WTC11 (cell line): ENCODE results near the gene RALY. TPM values are rescaled to one million over a fixed set of nuclear protein-coding genes. Genes with fewer than 3 reads are reported as not detected.

Source experiments
- ATAC-seq: fragments of 200-7000 bp; cut with Tn5 transposase; 2 replicates; pipeline ENCODE4 v1.10.0; 2021; ENCODE audit warnings: mild to moderate bottlenecking, moderate library complexity
- CTCF ChIA-PET: fragments of 300-600 bp; sonication (Branson Sonifier 250); formaldehyde crosslinking; loops from one replicate; lab custom pipeline; 2021; ENCODE audit warnings: antibody characterized with exemption; lab: Charles Lee
- POLR2A ChIA-PET: fragments of 350-600 bp; sonication (Branson Sonifier 250); formaldehyde crosslinking; loops from one replicate; lab custom pipeline; 2021; ENCODE audit warnings: antibody characterized with exemption; lab: Charles Lee
- DNase-seq: peaks from one replicate; pipeline ENCODE4 v3.0.0; 2021; ENCODE audit warnings: low spot score
- H3K27ac Mint-ChIP-seq: 2 replicates; pipeline ENCODE4 v1.8.0; 2021; ENCODE audit warnings: mixed read lengths
- H3K27me3 Mint-ChIP-seq: 2 replicates; pipeline ENCODE4 v1.8.0; 2021; ENCODE audit warnings: low read depth, mild to moderate bottlenecking, moderate library complexity, mixed read lengths
- H3K36me3 Mint-ChIP-seq: 2 replicates; pipeline ENCODE4 v1.8.0; 2021; ENCODE audit warnings: mixed read lengths
- H3K4me1 Mint-ChIP-seq: 2 replicates; pipeline ENCODE4 v1.8.0; 2022; ENCODE audit warnings: mixed read lengths
- H3K4me3 Mint-ChIP-seq: 2 replicates; pipeline ENCODE4 v1.8.0; 2021; ENCODE audit warnings: mild to moderate bottlenecking, moderate library complexity, mixed read lengths
- H3K9me3 Mint-ChIP-seq: 2 replicates; pipeline ENCODE4 v1.8.0; 2021; ENCODE audit warnings: mixed read lengths
- FOXJ3 ChIP-seq: sonication (generic); formaldehyde crosslinking; IDR thresholded peaks from 2 replicates; pipeline ENCODE4 v1.9.0; 2021; ENCODE audit warnings: missing genetic modification reagents, mild to moderate bottlenecking, borderline replicate concordance
- GRHL2 ChIP-seq: fragments of 250-450 bp; sonication (Bioruptor Pico); IDR thresholded peaks from 2 replicates; pipeline ENCODE4 v1.8.0; 2022; ENCODE audit warnings: mild to moderate bottlenecking, moderate library complexity; ENCODE audit not compliant: insufficient replicate concordance, severe bottlenecking
- MXD4 ChIP-seq: fragments of 250-450 bp; sonication (Bioruptor Pico); IDR thresholded peaks from 2 replicates; pipeline ENCODE4 v1.8.0; 2021; ENCODE audit warnings: mild to moderate bottlenecking, moderate library complexity, borderline replicate concordance
- NFATC4 ChIP-seq: fragments of 250-450 bp; sonication (Bioruptor Pico); IDR thresholded peaks from 2 replicates; pipeline ENCODE4 v1.9.0; 2021; ENCODE audit warnings: mild to moderate bottlenecking
- NFE2L1 ChIP-seq: sonication (generic); formaldehyde crosslinking; IDR thresholded peaks from 2 replicates; pipeline ENCODE4 v1.8.1; 2023; ENCODE audit warnings: missing genetic modification reagents
- NR1H2 ChIP-seq: sonication (generic); formaldehyde crosslinking; IDR thresholded peaks from 2 replicates; pipeline ENCODE4 v1.9.0; 2021; ENCODE audit warnings: mild to moderate bottlenecking, moderate library complexity, missing genetic modification reagents
- OVOL2 ChIP-seq: fragments of 250-450 bp; sonication (Bioruptor Pico); IDR thresholded peaks from 2 replicates; pipeline ENCODE4 v1.9.0; 2021; ENCODE audit warnings: mild to moderate bottlenecking, borderline replicate concordance
- SP1 ChIP-seq: sonication (generic); formaldehyde crosslinking; conservative IDR thresholded peaks from 2 replicates; pipeline ENCODE4 v1.8.1; 2022; ENCODE audit warnings: missing genetic modification reagents
- ZNF232 ChIP-seq: sonication (generic); formaldehyde crosslinking; IDR thresholded peaks from 2 replicates; pipeline ENCODE4 v1.8.0; 2022; ENCODE audit warnings: mild to moderate bottlenecking, missing genetic modification reagents
- ZNF317 ChIP-seq: sonication (generic); formaldehyde crosslinking; IDR thresholded peaks from 2 replicates; pipeline ENCODE4 v1.8.1; 2023; ENCODE audit warnings: low read depth, mild to moderate bottlenecking, moderate library complexity, missing genetic modification reagents, borderline replicate concordance
- total RNA-seq: library from RNA; stranded (reverse); gene quantifications from 3 replicates; pipeline ENCODE4 v1.2.3, GENCODE V29; 2021
- TF ChIP-seq, protein P1 (sequence below): fragments of 250-450 bp; sonication (Bioruptor Pico); IDR thresholded peaks from 2 replicates; pipeline ENCODE4 v1.9.0; 2021; ENCODE audit warnings: moderate library complexity, mild to moderate bottlenecking, inconsistent platforms, borderline replicate concordance
- TF ChIP-seq, protein P2 (sequence below): sonication (generic); formaldehyde crosslinking; IDR thresholded peaks from 2 replicates; pipeline ENCODE4 v1.8.0; 2023; ENCODE audit warnings: missing genetic modification reagents, mild to moderate bottlenecking, borderline replicate concordance
- TF ChIP-seq, protein P3 (sequence below): fragments of 250-450 bp; sonication (Bioruptor Pico); IDR thresholded peaks from 2 replicates; pipeline ENCODE4 v1.9.0; 2021; ENCODE audit warnings: mild to moderate bottlenecking, borderline replicate concordance
- TF ChIP-seq, protein P4 (sequence below): sonication (generic); formaldehyde crosslinking; IDR thresholded peaks from 2 replicates; pipeline ENCODE4 v1.8.1; 2023; ENCODE audit warnings: mild to moderate bottlenecking, missing genetic modification reagents
- TF ChIP-seq, protein P5 (sequence below): fragments of 250-450 bp; sonication (Bioruptor Pico); IDR thresholded peaks from 2 replicates; pipeline ENCODE4 v1.9.0; 2021; ENCODE audit warnings: mild to moderate bottlenecking

Gene RALY
- total RNA-seq, 1 experiment from 2014 or later, result 164 TPM

DNA sequence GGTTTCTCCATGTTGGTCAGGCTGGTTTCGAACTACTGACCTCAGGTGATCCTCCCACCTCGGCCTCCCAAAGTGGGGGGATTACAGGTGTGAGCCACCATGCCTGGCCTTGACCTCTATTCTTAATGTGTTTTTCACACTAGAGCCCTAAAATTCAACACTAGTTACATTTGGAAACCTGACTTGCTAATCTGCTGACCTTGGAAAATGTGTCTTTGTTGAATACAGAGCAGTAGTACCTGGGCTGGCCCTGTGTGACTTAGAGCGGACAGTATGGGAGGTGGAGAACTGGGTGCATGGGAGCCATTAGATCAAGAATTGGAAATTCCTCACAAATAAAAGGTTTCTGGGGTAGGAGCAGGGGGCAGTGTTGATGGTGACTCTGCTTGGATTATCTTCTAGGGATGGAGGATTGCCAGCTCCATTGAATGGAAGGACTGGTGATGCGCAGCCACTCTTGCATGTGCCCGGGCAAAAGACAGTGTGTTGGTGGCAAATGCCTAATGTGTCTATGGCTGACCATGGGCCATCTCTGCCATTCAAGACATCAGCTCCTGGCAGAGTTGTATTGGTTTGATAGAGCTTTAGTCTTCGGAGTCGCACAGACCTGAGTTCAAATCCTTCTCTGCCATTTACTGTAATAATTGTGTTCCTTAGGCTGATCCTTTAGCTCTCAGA is 53.4 kb downstream of the RALY start:
- H3K27ac Mint-ChIP-seq, result no peak overlapping the region
- ATAC-seq (no peak), DNase-seq (no peak)
- H3K36me3 Mint-ChIP-seq, result no peaks in the 10 kb centered on the region
- H3K27me3 Mint-ChIP-seq, result no peaks in the 10 kb centered on the region
- H3K4me1 Mint-ChIP-seq, result peaks cover 49% of the 10 kb centered on the region
- TF ChIP-seq, protein P1, sequence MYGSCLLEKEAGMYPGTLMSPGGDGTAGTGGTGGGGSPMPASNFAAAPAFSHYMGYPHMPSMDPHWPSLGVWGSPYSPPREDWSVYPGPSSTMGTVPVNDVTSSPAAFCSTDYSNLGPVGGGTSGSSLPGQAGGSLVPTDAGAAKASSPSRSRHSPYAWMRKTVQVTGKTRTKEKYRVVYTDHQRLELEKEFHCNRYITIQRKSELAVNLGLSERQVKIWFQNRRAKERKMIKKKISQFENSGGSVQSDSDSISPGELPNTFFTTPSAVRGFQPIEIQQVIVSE (CRISPR knock-in tag), result no peak
- TF ChIP-seq ZNF232 (CRISPR knock-in tag) (no peak), MXD4 (CRISPR knock-in tag) (no peak), NR1H2 (CRISPR knock-in tag) (no peak), NFE2L1 (CRISPR knock-in tag) (no peak), OVOL2 (no peak), ZNF317 (no peak), NFATC4 (CRISPR knock-in tag) (no peak), SP1 (CRISPR knock-in tag) (no peak), GRHL2 (CRISPR knock-in tag) (no peak), FOXJ3 (CRISPR knock-in tag) (no peak)
- TF ChIP-seq, protein P2, sequence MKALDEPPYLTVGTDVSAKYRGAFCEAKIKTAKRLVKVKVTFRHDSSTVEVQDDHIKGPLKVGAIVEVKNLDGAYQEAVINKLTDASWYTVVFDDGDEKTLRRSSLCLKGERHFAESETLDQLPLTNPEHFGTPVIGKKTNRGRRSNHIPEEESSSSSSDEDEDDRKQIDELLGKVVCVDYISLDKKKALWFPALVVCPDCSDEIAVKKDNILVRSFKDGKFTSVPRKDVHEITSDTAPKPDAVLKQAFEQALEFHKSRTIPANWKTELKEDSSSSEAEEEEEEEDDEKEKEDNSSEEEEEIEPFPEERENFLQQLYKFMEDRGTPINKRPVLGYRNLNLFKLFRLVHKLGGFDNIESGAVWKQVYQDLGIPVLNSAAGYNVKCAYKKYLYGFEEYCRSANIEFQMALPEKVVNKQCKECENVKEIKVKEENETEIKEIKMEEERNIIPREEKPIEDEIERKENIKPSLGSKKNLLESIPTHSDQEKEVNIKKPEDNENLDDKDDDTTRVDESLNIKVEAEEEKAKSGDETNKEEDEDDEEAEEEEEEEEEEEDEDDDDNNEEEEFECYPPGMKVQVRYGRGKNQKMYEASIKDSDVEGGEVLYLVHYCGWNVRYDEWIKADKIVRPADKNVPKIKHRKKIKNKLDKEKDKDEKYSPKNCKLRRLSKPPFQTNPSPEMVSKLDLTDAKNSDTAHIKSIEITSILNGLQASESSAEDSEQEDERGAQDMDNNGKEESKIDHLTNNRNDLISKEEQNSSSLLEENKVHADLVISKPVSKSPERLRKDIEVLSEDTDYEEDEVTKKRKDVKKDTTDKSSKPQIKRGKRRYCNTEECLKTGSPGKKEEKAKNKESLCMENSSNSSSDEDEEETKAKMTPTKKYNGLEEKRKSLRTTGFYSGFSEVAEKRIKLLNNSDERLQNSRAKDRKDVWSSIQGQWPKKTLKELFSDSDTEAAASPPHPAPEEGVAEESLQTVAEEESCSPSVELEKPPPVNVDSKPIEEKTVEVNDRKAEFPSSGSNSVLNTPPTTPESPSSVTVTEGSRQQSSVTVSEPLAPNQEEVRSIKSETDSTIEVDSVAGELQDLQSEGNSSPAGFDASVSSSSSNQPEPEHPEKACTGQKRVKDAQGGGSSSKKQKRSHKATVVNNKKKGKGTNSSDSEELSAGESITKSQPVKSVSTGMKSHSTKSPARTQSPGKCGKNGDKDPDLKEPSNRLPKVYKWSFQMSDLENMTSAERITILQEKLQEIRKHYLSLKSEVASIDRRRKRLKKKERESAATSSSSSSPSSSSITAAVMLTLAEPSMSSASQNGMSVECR (CRISPR knock-in tag), result no peak
- TF ChIP-seq, protein P3, sequence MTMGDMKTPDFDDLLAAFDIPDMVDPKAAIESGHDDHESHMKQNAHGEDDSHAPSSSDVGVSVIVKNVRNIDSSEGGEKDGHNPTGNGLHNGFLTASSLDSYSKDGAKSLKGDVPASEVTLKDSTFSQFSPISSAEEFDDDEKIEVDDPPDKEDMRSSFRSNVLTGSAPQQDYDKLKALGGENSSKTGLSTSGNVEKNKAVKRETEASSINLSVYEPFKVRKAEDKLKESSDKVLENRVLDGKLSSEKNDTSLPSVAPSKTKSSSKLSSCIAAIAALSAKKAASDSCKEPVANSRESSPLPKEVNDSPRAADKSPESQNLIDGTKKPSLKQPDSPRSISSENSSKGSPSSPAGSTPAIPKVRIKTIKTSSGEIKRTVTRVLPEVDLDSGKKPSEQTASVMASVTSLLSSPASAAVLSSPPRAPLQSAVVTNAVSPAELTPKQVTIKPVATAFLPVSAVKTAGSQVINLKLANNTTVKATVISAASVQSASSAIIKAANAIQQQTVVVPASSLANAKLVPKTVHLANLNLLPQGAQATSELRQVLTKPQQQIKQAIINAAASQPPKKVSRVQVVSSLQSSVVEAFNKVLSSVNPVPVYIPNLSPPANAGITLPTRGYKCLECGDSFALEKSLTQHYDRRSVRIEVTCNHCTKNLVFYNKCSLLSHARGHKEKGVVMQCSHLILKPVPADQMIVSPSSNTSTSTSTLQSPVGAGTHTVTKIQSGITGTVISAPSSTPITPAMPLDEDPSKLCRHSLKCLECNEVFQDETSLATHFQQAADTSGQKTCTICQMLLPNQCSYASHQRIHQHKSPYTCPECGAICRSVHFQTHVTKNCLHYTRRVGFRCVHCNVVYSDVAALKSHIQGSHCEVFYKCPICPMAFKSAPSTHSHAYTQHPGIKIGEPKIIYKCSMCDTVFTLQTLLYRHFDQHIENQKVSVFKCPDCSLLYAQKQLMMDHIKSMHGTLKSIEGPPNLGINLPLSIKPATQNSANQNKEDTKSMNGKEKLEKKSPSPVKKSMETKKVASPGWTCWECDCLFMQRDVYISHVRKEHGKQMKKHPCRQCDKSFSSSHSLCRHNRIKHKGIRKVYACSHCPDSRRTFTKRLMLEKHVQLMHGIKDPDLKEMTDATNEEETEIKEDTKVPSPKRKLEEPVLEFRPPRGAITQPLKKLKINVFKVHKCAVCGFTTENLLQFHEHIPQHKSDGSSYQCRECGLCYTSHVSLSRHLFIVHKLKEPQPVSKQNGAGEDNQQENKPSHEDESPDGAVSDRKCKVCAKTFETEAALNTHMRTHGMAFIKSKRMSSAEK (CRISPR knock-in tag), result no peak
- TF ChIP-seq, protein P4, sequence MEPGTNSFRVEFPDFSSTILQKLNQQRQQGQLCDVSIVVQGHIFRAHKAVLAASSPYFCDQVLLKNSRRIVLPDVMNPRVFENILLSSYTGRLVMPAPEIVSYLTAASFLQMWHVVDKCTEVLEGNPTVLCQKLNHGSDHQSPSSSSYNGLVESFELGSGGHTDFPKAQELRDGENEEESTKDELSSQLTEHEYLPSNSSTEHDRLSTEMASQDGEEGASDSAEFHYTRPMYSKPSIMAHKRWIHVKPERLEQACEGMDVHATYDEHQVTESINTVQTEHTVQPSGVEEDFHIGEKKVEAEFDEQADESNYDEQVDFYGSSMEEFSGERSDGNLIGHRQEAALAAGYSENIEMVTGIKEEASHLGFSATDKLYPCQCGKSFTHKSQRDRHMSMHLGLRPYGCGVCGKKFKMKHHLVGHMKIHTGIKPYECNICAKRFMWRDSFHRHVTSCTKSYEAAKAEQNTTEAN, result no peak
- TF ChIP-seq, protein P5, sequence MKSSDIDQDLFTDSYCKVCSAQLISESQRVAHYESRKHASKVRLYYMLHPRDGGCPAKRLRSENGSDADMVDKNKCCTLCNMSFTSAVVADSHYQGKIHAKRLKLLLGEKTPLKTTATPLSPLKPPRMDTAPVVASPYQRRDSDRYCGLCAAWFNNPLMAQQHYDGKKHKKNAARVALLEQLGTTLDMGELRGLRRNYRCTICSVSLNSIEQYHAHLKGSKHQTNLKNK (CRISPR knock-in tag), result no peak
- H3K4me3 Mint-ChIP-seq, result no peak overlapping the region
- H3K9me3 Mint-ChIP-seq, result no peaks in the 10 kb centered on the region
- ChIA-PET POLR2A (interaction anchor here (0.5 to 0.6 kb wide), 2 partner anchors 63 to 115 kb away, joined by 3 to 7 read pairs; no protein-coding TSS in a partner anchor), CTCF (interaction anchor here (2.8 kb wide), 1 partner anchor 21 kb away, joined by 15 read pairs; no protein-coding TSS in a partner anchor)
